Progenitor cell of endocrine pancreas (in vitro differentiated cells): ENCODE results near the gene ADA. TPM values are rescaled to one million over a fixed set of nuclear protein-coding genes. Genes with fewer than 3 reads are reported as not detected.

Experiments used
- DNase-seq: peaks from one replicate; pipeline ENCODE4 v3.0.0; 2021; ENCODE audit warnings: low spot score; ENCODE audit not compliant: unreplicated experiment
- H3K27ac Mint-ChIP-seq: 2 replicates; pipeline ENCODE4 v1.8.0; 2021; ENCODE audit warnings: mild to moderate bottlenecking, moderate library complexity, mixed read lengths
- H3K27me3 Mint-ChIP-seq: 2 replicates; pipeline ENCODE4 v1.8.0; 2021; ENCODE audit warnings: mixed read lengths
- H3K36me3 Mint-ChIP-seq: 2 replicates; pipeline ENCODE4 v1.8.0; 2022; ENCODE audit warnings: mixed read lengths; ENCODE audit not compliant: insufficient read depth
- H3K4me1 Mint-ChIP-seq: 2 replicates; pipeline ENCODE4 v1.8.0; 2021; ENCODE audit warnings: low read depth, mixed read lengths
- H3K4me3 Mint-ChIP-seq: 2 replicates; pipeline ENCODE4 v1.8.0; 2021; ENCODE audit warnings: low read depth, mild to moderate bottlenecking, moderate library complexity, mixed read lengths
- H3K9me3 Mint-ChIP-seq: 2 replicates; pipeline ENCODE4 v1.8.0; 2021; ENCODE audit warnings: low read depth, mixed read lengths
- CTCF ChIP-seq: fragments of 200-600 bp; sonication (generic); IDR thresholded peaks from one replicate; pipeline ENCODE4 v1.5.0; 2021; ENCODE audit warnings: antibody characterized with exemption, mild to moderate bottlenecking; ENCODE audit not compliant: unreplicated experiment
- total RNA-seq: library from RNA; stranded (reverse); gene quantifications from 2 replicates; pipeline ENCODE4 v1.2.1, GENCODE V29; 2021

Gene ADA
- total RNA-seq, 1 donor from 2014 or later: 11.4 TPM

GRCh38 chr20:44648579-44648978 lies 2.9 kb downstream of the ADA start:
- peak; percentile 25 for TF ChIP-seq CTCF
- Mint-ChIP-seq H3K36me3 (no peaks in the 10 kb centered on the region), H3K27ac (no peak overlapping the region), H3K27me3 (peaks cover 14% of the 10 kb centered on the region), H3K9me3 (no peaks in the 10 kb centered on the region), H3K4me3 (no peak overlapping the region), H3K4me1 (peaks cover 10% of the 10 kb centered on the region)
- no peak for DNase-seq

GRCh38 chr20:44648068-44648467 lies 3.4 kb downstream of the ADA start:
- Mint-ChIP-seq H3K4me1 (peaks cover 12% of the 10 kb centered on the region), H3K27ac (no peak overlapping the region), H3K9me3 (no peaks in the 10 kb centered on the region), H3K36me3 (no peaks in the 10 kb centered on the region), H3K27me3 (peaks cover 9% of the 10 kb centered on the region), H3K4me3 (no peak overlapping the region)
- no peak for TF ChIP-seq CTCF
- DNase-seq: no peak

- no peak for TF ChIP-seq CTCF
- DNase-seq: no peak
- Mint-ChIP-seq H3K36me3 (no peaks in the 10 kb centered on the region), H3K4me3 (no peak overlapping the region), H3K4me1 (peaks cover 21% of the 10 kb centered on the region), H3K27me3 (peaks cover 3% of the 10 kb centered on the region), H3K9me3 (no peaks in the 10 kb centered on the region), H3K27ac (no peak overlapping the region)
Observed at GRCh38 chr20:44646641-44647274, 4.7 kb downstream of the ADA start.

GRCh38 chr20:44646023-44646640 lies 5.4 kb downstream of the ADA start:
- H3K27me3 Mint-ChIP-seq: peaks cover 3% of the 10 kb centered on the region
- peaks cover 23% of the 10 kb centered on the region for H3K4me1 Mint-ChIP-seq
- no peak for TF ChIP-seq CTCF
- H3K27ac Mint-ChIP-seq: peak overlapping the region; percentile 62
- no peaks in the 10 kb centered on the region for H3K36me3 Mint-ChIP-seq
- no peaks in the 10 kb centered on the region for H3K9me3 Mint-ChIP-seq
- DNase-seq: no peak
- H3K4me3 Mint-ChIP-seq: no peak overlapping the region

GRCh38 chr20:44644667-44645131 lies 6.8 kb downstream of the ADA start:
- peaks cover 24% of the 10 kb centered on the region for H3K4me1 Mint-ChIP-seq
- TF ChIP-seq CTCF: no peak
- H3K27ac Mint-ChIP-seq: no peak overlapping the region
- H3K27me3 Mint-ChIP-seq: peaks cover 3% of the 10 kb centered on the region
- no peaks in the 10 kb centered on the region for H3K9me3 Mint-ChIP-seq
- peaks cover 1% of the 10 kb centered on the region for H3K36me3 Mint-ChIP-seq
- DNase-seq: no peak
- H3K4me3 Mint-ChIP-seq: no peak overlapping the region
